GM21786 (cell line): Measurements from ENCODE around the gene ABCE1.

Source experiments
- ATAC-seq: cut with Tn5 transposase; IDR thresholded peaks from one replicate; pipeline ENCODE4 v1.9.1; 2021; ENCODE audit not compliant: unreplicated experiment

ABCE1 gene

DNA sequence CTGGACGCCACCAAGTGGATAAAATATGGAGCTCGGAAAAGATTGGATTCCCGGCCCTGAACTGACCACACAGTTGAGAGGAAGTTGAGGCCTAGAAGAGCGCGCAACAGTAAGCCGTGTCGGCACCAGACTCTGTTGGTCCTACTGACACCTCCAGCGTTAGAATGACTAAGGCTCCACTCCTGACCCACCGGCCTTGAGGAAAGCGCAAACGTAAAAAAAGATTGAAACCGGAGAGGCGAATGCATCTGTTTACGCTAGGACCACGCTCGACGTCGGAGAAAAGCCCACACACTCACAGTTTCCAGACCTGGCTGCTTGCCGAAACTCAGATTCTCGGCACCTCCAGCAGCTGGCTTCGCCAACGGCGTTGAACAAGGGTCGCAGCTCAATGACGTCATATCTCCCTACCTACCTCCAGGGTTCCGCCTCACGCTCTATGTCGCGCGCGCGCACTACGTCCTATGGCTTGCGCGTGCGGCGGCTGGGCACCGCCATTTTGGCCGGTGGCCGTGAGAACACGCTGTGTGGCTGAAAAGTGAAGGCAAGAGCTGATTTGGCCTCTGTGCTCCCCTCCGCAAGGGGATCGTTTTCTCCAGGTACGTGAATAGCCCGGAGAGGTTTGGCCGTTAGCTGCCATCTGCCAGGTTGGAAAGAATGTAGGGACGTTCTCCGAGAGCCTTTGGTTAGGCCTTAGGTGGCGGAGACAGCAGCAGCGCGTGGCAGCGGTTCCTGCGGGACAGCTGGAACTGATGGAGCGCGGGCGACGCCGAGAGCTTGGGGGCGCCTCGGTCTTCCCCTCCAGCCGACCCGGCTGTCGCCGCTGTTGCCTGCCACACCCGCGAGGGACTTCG lies at the start of gene ABCE1, which contains the start of gene ANAPC10:
ABCE1 (plus strand) TSS at position 491 of the 854 bp plus-strand sequence. CDS start 6,102 bp downstream, outside the sequence.
ANAPC10 (minus strand) TSS at position 376 of the 854 bp plus-strand sequence. CDS start 2,097 bp downstream, outside the sequence.
- peak; percentile 73 for ATAC-seq

- ATAC-seq: no peak
Measured at GRCh38 chr4:145048817-145049216, 49.3 kb upstream of the ABCE1 start.

- ATAC-seq: no peak
Measured at GRCh38 chr4:145049241-145049640, 48.9 kb upstream of the ABCE1 start.

GRCh38 chr4:145055533-145056257 lies 42.4 kb upstream of the ABCE1 start:
- ATAC-seq: no peak

DNA sequence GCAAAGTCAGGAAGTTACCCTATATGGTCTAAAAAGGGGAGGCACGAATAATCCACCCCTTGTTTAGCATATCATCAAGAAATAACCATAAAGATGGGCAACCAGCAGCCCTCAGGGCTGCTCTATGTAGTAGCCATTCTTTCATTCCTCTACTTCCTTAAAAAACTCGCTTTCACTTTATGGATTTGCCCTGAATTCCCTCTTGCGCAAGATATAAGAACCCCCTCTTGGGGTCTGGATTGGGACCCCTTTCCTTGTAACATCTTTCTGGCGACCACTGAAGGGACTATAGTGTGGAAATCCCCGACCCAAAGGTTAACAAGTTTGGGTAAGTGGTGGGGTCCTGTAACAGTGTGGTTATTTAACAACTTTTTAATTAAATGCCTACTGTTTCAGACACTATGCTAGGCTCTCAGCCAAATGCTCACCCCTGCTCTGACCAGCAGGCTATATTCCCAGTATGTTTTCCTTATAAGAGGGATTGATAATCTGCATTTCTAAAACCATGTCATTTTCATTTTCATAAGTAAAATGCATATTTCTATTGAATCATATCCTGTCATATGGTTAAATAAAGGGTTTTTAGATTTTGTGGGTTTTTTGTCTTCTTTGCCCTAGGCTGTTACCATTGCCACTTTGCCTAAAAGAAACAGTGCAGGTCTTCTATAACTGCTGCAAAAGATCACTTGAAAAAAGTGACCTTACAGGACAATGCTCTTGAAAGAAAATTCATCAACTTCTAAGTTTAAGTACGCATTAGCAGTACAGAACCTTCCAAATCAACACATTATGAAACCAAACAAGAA lies 41.6 kb upstream of the ABCE1 start:
- no peak for ATAC-seq

GRCh38 chr4:145058256-145058655 lies 39.9 kb upstream of the ABCE1 start:
- no peak for ATAC-seq

DNA sequence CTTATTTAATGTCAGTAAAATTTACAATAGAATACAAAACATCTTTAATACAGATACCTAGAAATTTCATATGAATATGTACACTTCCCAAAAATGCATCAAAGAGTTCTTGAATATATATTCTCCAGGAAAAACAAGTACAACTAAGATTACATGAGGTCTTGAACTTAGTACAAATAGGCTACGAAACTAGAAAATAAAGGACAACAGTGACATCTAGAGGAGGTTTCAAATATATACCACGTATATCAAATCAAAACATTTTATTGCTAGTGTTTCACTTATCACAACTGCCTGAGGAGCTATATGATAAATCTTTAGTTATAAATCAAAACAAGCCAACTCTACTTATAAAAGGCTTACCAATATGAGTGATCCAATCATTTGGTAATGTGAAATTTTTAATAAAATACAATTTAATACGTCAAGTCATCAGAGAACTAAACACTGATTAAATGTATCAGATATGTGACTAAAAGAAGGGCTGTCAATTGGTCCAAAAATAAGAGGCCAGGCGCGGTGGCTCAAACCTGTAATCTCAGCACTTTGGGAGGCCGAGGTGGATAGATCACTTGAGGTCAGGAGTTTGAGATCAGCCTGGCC lies 36.7 kb upstream of the ABCE1 start:
- peak; percentile 73 for ATAC-seq

- ATAC-seq: no peak
Measured at GRCh38 chr4:145066063-145066501, 32.0 kb upstream of the ABCE1 start.

GRCh38 chr4:145069361-145069760 lies 28.8 kb upstream of the ABCE1 start:
- ATAC-seq: no peak

DNA sequence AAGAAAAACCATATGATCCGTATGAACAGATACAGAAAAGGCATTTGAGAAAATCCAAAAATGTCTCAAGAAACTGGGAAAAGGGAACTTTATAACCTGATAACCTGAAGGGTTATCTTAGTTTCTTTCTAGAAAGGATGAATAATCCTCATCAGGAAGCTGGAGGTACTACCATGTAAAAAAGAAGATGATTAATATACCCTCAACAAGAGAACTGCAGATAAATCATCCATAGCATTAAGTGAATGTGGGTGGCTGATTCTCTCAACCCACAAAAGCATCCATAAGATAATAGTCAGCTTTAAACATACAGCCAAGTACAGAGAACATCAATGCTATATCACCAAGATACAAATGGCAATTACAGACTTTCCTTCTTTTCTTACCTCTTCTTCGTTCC lies 26.6 kb upstream of the ABCE1 start:
- ATAC-seq: no peak

DNA sequence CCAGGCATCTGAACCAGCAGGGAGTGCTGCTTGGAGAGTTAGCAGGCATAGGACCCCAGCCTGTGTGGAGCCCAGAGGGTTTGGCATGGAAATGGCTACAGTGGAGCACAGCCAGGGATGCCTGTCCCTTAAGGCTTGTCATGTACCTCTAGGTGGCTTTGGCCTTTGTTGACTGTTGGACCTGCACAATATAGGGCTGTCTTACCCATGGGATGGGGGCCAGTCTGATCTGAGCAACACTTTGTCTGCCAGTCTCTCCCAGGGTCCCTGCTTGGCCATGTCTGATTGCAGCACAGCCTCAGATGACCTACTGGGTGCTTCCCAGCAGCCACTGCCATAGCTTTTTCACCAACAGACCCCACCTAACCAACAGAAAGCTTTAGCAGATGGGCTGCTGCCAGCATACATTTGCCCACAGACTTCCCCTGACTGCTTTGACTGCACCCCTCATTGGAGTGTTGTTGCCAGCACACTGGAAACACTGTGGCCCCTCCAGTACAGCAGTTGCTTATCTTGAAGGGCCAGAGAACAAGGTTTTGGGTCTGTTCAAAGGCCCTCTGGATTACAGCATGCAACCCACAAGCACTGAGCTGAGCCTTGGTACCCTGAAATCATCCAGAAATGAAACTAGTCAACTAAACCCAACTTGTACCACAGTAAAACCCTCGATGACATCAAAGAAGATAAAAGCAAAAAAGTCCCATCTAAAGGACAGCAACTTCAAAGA lies 22.2 kb upstream of the ABCE1 start:
- ATAC-seq: no peak

- no peak for ATAC-seq
Measured at GRCh38 chr4:145076469-145076855, 21.6 kb upstream of the ABCE1 start.

DNA sequence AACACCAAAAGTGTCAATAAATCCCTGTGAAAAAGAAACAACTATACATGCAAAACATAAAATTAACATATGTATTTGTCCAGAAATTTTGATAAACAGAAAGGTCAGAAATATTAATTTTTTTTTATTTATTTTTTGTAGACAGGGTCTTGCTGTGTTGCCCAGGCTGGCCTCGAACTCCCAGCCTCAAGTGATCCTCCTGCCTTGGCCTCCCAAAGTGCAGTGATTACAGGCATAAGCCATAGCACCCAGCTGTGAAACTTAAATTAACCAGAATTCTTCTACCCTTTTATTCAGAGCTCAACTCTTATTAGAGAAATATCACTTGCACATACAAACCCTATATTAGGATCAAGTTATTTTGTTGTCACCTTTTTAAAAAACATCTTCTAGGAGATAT lies 16.4 kb upstream of the ABCE1 start:
- no peak for ATAC-seq

DNA sequence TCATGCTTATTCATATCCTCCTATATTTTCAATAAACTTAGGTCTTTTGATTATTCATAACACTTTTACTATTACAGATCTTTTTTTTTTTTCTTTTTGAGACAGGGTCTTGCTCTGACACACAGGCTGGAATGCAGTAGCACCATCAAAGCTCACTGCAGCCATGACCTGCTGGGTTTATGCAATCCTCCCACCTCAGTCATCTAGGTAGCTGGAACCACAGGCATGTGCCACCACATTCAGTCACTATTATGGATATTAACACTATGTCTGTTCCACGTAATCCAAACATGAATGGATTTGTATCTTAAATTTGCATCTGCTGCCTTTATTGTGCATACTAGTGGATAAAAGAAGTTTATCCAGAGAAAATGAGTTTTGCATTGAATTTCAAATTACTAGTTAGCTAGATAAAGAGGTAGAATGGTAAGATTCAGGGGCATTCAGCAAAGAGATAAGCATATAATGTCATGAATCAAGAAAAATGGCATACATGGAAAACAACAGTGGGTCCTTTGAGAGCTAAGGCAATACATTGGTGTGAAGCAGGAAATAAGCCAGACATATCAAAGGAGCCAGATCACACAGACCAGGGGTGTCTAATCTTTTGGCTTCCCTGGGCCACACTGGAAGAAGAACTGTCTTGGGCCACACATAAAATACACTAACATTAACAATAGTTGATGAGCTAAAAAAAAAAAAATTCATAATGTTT lies 14.1 kb upstream of the ABCE1 start:
- ATAC-seq: no peak

DNA sequence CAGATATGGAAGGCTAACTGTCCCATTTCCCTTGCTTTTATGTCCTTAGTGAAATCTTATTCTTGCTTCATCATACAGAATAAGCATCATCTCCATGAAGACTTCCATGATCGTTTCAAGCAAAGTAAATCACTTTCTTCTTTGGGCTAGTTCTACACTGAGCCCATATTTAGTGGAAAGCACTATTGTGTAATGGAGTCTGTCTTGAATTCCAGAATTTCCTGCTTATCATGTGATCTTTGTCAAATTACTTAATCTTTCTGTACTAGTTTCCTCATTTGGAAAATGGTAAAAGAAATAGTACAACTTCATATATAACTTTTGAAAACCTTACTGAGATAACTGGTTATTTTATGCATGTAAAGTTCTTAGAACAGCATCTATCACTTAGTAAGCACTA lies 7.7 kb upstream of the ABCE1 start:
- no peak for ATAC-seq

DNA sequence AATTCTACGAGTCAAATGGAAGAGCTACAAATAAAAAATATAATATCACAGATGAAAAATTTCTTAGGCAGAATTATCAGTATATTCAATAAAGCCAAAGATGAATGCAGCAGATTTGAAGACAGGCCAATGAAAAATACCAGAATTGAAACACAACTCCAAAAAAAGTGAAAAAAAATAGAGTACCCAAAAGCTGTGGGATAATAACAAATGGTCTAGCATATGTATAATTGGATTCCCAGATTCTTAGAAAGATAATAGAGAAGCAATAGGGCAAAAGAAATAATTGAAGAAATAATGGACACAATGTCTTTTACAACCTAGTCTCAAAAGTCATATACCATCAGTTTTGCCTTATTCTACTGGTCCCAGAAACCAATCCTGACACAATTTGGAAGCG lies 4.5 kb upstream of the ABCE1 start:
- no peak for ATAC-seq

GRCh38 chr4:145097331-145097820 lies 735 bp upstream of the ABCE1 start:
- no peak for ATAC-seq

GRCh38 chr4:145098675-145099037 lies 545 bp downstream of the ABCE1 start:
- peak; percentile 22 for ATAC-seq

DNA sequence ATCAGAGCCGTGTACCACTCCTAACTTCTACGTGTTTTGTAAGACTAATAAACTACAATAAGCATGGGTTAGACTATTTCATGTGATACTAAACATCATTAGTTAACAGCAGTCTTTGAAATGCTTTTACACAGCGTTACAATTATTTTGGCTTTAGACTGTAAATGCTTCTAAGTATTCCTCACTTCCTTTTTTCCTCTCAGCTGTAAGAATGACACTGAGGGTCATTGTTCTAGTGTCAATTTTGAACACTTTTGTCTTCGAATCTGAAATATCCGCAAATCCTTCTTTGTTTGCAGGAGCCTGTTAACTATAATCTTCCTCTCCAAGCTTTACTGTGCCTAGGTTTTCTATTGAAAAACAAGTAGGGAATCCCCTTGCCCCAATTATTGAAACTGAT lies 1.5 kb downstream of the ABCE1 start:
- ATAC-seq: no peak
